Measurements from ENCODE around the gene EPYC.

EPYC gene

GRCh38 chr12:91004872-91005271 is at the start of gene EPYC:
EPYC (minus strand) TSS chr12:91004972; CDS start chr12:91002565, 2,407 bp downstream.
- DNase-seq: no peak

- DNase-seq: no peak
Observed at GRCh38 chr12:91053951-91054715, 49.4 kb upstream of the EPYC start.

GRCh38 chr12:91052026-91052425 is 47.3 kb upstream of the EPYC start:
- no peak for DNase-seq

GRCh38 chr12:91044586-91044985 is 39.8 kb upstream of the EPYC start:
- no peak for DNase-seq

GRCh38 chr12:91043408-91043807 is 38.6 kb upstream of the EPYC start:
- no peak for DNase-seq

GRCh38 chr12:91040096-91040755 is 35.5 kb upstream of the EPYC start:
- DNase-seq: no peak

GRCh38 chr12:91037276-91037675 is 32.5 kb upstream of the EPYC start:
- DNase-seq: no peak

GRCh38 chr12:91033251-91033650 is 28.5 kb upstream of the EPYC start:
- DNase-seq: no peak

- no peak for DNase-seq
Observed at GRCh38 chr12:91023326-91024004, 18.7 kb upstream of the EPYC start.

- DNase-seq: no peak
Observed at GRCh38 chr12:91021076-91021475, 16.3 kb upstream of the EPYC start.

- no peak for DNase-seq
Observed at GRCh38 chr12:91019455-91019854, 14.7 kb upstream of the EPYC start.

- no peak for DNase-seq
Observed at GRCh38 chr12:91017511-91018263, 12.9 kb upstream of the EPYC start.

- no peak for DNase-seq
Observed at GRCh38 chr12:91017043-91017442, 12.3 kb upstream of the EPYC start.

GRCh38 chr12:91009319-91009950 is 4.7 kb upstream of the EPYC start:
- DNase-seq: peak; percentile 19

- no peak for DNase-seq
Observed at GRCh38 chr12:91007531-91008290, 2.9 kb upstream of the EPYC start.

- DNase-seq: no peak
Observed at GRCh38 chr12:91003737-91004136, 1.0 kb downstream of the EPYC start.

- DNase-seq: no peak
Observed at GRCh38 chr12:91001306-91001705, 3.5 kb downstream of the EPYC start.

GRCh38 chr12:90999966-91000365 is 4.8 kb downstream of the EPYC start:
- DNase-seq: no peak

GRCh38 chr12:90999527-90999926 is 5.2 kb downstream of the EPYC start:
- DNase-seq: no peak

- DNase-seq: no peak
Observed at GRCh38 chr12:90995010-90995409, 9.8 kb downstream of the EPYC start.

- DNase-seq: no peak
Observed at GRCh38 chr12:90991952-90992465, 12.8 kb downstream of the EPYC start.

- no peak for DNase-seq
Observed at GRCh38 chr12:90990611-90991010, 14.2 kb downstream of the EPYC start.
